Measurements from ENCODE around the gene PTPRN2. TPM values are rescaled to one million over a fixed set of nuclear protein-coding genes. Genes with fewer than 3 reads are reported as not detected.

Gene PTPRN2
- total RNA-seq, 2 experiments from 2014 or later: 0.70 TPM; not detected in 1

- peak overlapping the region; percentile 32; the same call in 1 of the 2 replicates for H3K4me2 ChIP-seq (ENCODE audit: low read length)
- no TSS peak for BruUV-seq (replicated peaks)
- H3K79me2 ChIP-seq (ENCODE audit: insufficient read depth, low read depth, low read length): no peaks in the 10 kb centered on the region
- DNase-seq (ENCODE audit: low spot score): no peak
- no peaks in the 10 kb centered on the region for H3K4me1 ChIP-seq (ENCODE audit: insufficient read depth, low read length, poor library complexity, severe bottlenecking)
- intact Hi-C loops (cut with micrococcal nuclease; ENCODE audit: unreplicated experiment): no loop called here
- H4K20me1 ChIP-seq (ENCODE audit: insufficient read depth, low read length): no peaks in the 10 kb centered on the region
- ChIA-PET POLR2A (no interaction called here), CTCF (ENCODE audit: unreplicated experiment) (no interaction called here)
- H2AFZ ChIP-seq (ENCODE audit: low read length): no peak overlapping the region
- H3K9me3 ChIP-seq (ENCODE audit: low read length): no peaks in the 10 kb centered on the region
- TF ChIP-seq, protein P1, sequence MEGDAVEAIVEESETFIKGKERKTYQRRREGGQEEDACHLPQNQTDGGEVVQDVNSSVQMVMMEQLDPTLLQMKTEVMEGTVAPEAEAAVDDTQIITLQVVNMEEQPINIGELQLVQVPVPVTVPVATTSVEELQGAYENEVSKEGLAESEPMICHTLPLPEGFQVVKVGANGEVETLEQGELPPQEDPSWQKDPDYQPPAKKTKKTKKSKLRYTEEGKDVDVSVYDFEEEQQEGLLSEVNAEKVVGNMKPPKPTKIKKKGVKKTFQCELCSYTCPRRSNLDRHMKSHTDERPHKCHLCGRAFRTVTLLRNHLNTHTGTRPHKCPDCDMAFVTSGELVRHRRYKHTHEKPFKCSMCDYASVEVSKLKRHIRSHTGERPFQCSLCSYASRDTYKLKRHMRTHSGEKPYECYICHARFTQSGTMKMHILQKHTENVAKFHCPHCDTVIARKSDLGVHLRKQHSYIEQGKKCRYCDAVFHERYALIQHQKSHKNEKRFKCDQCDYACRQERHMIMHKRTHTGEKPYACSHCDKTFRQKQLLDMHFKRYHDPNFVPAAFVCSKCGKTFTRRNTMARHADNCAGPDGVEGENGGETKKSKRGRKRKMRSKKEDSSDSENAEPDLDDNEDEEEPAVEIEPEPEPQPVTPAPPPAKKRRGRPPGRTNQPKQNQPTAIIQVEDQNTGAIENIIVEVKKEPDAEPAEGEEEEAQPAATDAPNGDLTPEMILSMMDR (conservative IDR thresholded peaks at IDR 0.05; ENCODE audit: low read length): no peak
- TF ChIP-seq EZH2phosphoT487 (IDR thresholded peaks at IDR 0.05; ENCODE audit: borderline replicate concordance, low read depth, low read length): no peak
- no peaks in the 10 kb centered on the region for H3K9me2 ChIP-seq (ENCODE audit: insufficient read depth, low read length)
- H3K27ac ChIP-seq (ENCODE audit: low read depth, low read length, poor library complexity, severe bottlenecking): no peak overlapping the region
- no peak overlapping the region for H3K4me3 ChIP-seq (ENCODE audit: low read depth, low read length, poor library complexity, severe bottlenecking)
- no peaks in the 10 kb centered on the region for H3K36me3 ChIP-seq (ENCODE audit: insufficient read depth, low read length)
These were observed 87.0 kb downstream of the PTPRN2 start for GRCh38 chr7:158500651-158501052.

DNA sequence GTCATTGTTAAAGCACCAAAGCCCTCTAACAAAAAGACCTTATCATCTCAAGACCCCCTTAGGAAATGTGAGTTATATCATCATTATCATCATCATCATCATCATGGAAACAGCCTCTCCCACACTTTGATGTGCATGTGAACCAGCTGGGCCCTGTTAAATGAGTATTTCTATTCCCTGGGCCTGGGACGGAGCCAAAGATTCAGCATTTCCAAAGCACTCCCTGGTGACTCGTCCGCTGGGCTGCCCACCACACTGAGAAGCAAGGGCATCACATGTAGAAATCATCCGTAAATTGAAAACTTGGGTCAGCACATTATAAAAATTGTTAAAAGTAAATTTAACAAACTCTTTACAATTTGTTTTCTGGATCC lies 88.6 kb downstream of the PTPRN2 start:
- Histone ChIP-seq H3K9me3 (ENCODE audit: low read length) (no peaks in the 10 kb centered on the region), H3K4me1 (ENCODE audit: insufficient read depth, low read length, poor library complexity, severe bottlenecking) (no peaks in the 10 kb centered on the region), H3K4me3 (ENCODE audit: low read depth, low read length, poor library complexity, severe bottlenecking) (no peak overlapping the region), H2AFZ (ENCODE audit: low read length) (no peak overlapping the region), H4K20me1 (ENCODE audit: insufficient read depth, low read length) (no peaks in the 10 kb centered on the region), H3K27ac (ENCODE audit: low read depth, low read length, poor library complexity, severe bottlenecking) (no peak overlapping the region), H3K36me3 (ENCODE audit: insufficient read depth, low read length) (no peaks in the 10 kb centered on the region), H3K79me2 (ENCODE audit: insufficient read depth, low read depth, low read length) (no peaks in the 10 kb centered on the region), H3K9me2 (ENCODE audit: insufficient read depth, low read length) (no peaks in the 10 kb centered on the region), H3K4me2 (ENCODE audit: low read length) (no peak overlapping the region)
- CTCF ChIA-PET (ENCODE audit: unreplicated experiment): no interaction called here
- POLR2A ChIA-PET: interaction anchor here (0.6 kb wide), 1 partner anchor 476 kb away, joined by 4 read pairs; no protein-coding TSS in a partner anchor
- TF ChIP-seq EZH2phosphoT487 (IDR thresholded peaks at IDR 0.05; ENCODE audit: borderline replicate concordance, low read depth, low read length): no peak
- TF ChIP-seq, protein P1 (conservative IDR thresholded peaks at IDR 0.05; ENCODE audit: low read length): no peak
- intact Hi-C loops (cut with micrococcal nuclease; ENCODE audit: unreplicated experiment): no loop called here
- no peak for DNase-seq (ENCODE audit: low spot score)
- no TSS peak for BruUV-seq (replicated peaks)

GRCh38 chr7:158498443-158499081 lies 89.1 kb downstream of the PTPRN2 start:
- ChIA-PET POLR2A (no interaction called here), CTCF (ENCODE audit: unreplicated experiment) (no interaction called here)
- Histone ChIP-seq H3K9me2 (ENCODE audit: insufficient read depth, low read length) (no peaks in the 10 kb centered on the region), H3K4me1 (ENCODE audit: insufficient read depth, low read length, poor library complexity, severe bottlenecking) (no peaks in the 10 kb centered on the region), H2AFZ (ENCODE audit: low read length) (no peak overlapping the region), H3K4me3 (ENCODE audit: low read depth, low read length, poor library complexity, severe bottlenecking) (no peak overlapping the region), H3K4me2 (ENCODE audit: low read length) (no peak overlapping the region), H3K9me3 (ENCODE audit: low read length) (no peaks in the 10 kb centered on the region), H4K20me1 (ENCODE audit: insufficient read depth, low read length) (no peaks in the 10 kb centered on the region), H3K36me3 (ENCODE audit: insufficient read depth, low read length) (no peaks in the 10 kb centered on the region), H3K27ac (ENCODE audit: low read depth, low read length, poor library complexity, severe bottlenecking) (no peak overlapping the region), H3K79me2 (ENCODE audit: insufficient read depth, low read depth, low read length) (no peaks in the 10 kb centered on the region)
- no peak for DNase-seq (ENCODE audit: low spot score)
- no TSS peak for BruUV-seq (replicated peaks)
- no peak for TF ChIP-seq EZH2phosphoT487 (IDR thresholded peaks at IDR 0.05; ENCODE audit: borderline replicate concordance, low read depth, low read length)
- TF ChIP-seq, protein P1 (conservative IDR thresholded peaks at IDR 0.05; ENCODE audit: low read length): no peak
- intact Hi-C loops (cut with micrococcal nuclease; ENCODE audit: unreplicated experiment): no loop called here

Data from OCI-LY7 (cell line).